Measurements from ENCODE around the gene DUS1L.

The DUS1L gene

DNA sequence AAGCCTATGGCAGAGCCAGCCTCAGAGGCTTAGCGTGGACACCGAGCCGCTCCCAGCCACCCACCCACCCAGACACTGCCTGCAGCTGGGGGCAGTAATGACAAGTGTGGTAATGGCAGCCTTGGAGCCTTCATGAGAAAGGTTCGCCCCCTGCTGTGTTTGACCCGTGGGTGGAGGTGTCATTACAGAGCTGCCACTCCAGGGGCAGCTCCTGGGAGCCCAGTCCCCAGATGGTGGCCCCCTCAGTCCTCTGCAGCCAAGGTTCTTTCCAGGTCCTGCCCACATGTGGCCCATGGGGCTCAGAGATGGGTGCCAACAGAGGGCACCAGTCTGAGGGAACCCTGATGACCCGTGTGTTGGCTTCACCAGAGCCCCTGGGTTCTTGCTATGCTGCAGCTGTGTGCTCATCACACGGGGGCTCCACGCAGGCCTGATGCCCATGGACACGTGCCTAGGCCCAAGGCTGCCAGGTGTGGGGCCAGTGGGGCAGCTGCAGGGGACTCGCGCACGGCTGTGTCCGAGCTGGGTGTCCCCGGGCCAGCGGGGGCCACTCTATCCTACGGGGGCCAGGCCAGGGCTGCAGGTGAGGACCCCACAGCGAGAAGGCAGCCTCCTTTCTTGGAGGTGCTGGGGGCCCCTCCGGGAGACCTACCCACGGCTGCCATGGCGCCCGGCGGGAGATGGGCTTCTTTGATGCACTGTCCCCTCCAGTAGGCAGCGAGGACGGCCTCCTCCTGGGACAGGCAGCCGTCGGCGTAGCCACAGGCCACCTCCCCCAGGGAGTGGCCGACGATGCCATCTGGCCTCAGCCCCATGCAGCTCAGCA is 24.3 kb upstream of the DUS1L start:
- DNase-seq (ENCODE audit: insufficient read length, low spot score), result no peak
- FAIRE-seq, result no peak
- TF ChIP-seq TAF1 (IDR thresholded peaks at IDR 0.05; ENCODE audit: low read depth, low read length) (no peak), PAX5 (IDR thresholded peaks at IDR 0.05; ENCODE audit: insufficient read depth, low read length, severe bottlenecking) (no peak), POU2F2 (IDR thresholded peaks at IDR 0.05; ENCODE audit: low read depth, low read length) (no peak), POLR2A (IDR thresholded peaks at IDR 0.05; ENCODE audit: low read depth, low read length) (no peak), SPI1 (IDR thresholded peaks at IDR 0.05; ENCODE audit: low read depth, low read length) (no peak), POLR2AphosphoS5 (IDR thresholded peaks at IDR 0.05; ENCODE audit: low read depth, low read length) (no peak)

GRCh38 chr17:82088838-82089722 is 23.5 kb upstream of the DUS1L start:
- FAIRE-seq (no peak), DNase-seq (ENCODE audit: insufficient read length, low spot score) (no peak)
- TF ChIP-seq POLR2A (IDR thresholded peaks at IDR 0.05; ENCODE audit: low read depth, low read length) (no peak), TAF1 (IDR thresholded peaks at IDR 0.05; ENCODE audit: low read depth, low read length) (no peak), PAX5 (IDR thresholded peaks at IDR 0.05; ENCODE audit: insufficient read depth, low read length, severe bottlenecking) (no peak)

GRCh38 chr17:82087961-82088837 is 22.6 kb upstream of the DUS1L start:
- DNase-seq (ENCODE audit: insufficient read length, low spot score) (no peak), FAIRE-seq (no peak)
- TF ChIP-seq POU2F2 (IDR thresholded peaks at IDR 0.05; ENCODE audit: low read depth, low read length) (no peak), PAX5 (IDR thresholded peaks at IDR 0.05; ENCODE audit: insufficient read depth, low read length, severe bottlenecking) (no peak), SPI1 (IDR thresholded peaks at IDR 0.05; ENCODE audit: low read depth, low read length) (no peak)

DNA sequence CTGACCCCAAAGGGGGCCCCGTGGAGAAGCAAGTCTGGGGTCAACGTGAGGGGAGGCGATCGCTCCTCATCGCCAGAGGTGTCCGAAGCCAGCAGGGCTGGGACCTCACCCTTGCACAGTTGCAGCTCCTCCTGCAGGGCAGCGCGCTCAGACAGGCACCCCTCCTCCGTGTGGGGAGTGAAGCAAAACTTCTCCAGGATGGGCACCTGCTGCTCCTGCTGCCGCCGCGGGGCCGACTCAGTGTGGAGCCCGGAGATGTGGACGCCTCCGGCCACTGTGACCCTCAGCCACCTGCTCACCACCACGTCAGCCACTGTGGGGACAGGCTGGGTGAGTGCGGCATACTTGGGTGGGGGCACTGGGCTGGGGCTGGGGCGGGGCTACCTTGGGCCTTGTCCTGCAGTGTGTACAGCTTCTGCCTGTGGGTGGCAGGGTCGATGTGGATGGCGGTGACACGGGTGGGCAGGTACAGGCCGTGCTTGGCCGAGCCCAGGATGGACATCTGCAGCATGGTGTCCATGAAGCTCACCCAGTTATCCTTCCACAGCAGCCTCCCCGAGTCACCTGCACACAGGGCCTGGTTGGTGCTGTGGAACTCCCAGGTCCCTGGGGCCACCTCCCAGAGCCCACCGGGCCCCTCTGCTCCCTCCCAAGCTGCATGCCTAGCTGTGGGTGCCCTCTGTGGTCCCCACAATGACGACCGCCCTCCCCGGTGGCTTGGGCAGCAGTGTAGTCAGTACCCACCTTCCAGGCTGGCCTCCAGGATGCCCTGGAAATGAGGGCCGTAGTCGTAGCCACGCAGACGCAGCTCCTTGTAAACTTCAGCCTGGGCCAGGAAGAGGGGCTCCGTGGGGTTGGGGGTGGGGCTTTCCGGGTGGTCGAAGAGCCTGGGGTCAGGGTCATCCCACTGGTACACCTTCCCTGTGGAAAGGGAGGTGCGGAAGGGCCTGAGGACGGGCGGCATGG is 21.6 kb upstream of the DUS1L start:
- no peak for DNase-seq (ENCODE audit: insufficient read length, low spot score)
- TF ChIP-seq TAF1 (IDR thresholded peaks at IDR 0.05; ENCODE audit: low read depth, low read length) (no peak), SPI1 (IDR thresholded peaks at IDR 0.05; ENCODE audit: low read depth, low read length) (no peak), POLR2A (IDR thresholded peaks at IDR 0.05; ENCODE audit: low read depth, low read length) (no peak), PAX5 (IDR thresholded peaks at IDR 0.05; ENCODE audit: insufficient read depth, low read length, severe bottlenecking) (no peak), POU2F2 (IDR thresholded peaks at IDR 0.05; ENCODE audit: low read depth, low read length) (no peak)
- no peak for FAIRE-seq

GRCh38 chr17:82085931-82086764 is 20.5 kb upstream of the DUS1L start:
- no peak for DNase-seq (ENCODE audit: insufficient read length, low spot score)
- TF ChIP-seq POLR2AphosphoS5 (IDR thresholded peaks at IDR 0.05; ENCODE audit: low read depth, low read length) (no peak), POU2F2 (IDR thresholded peaks at IDR 0.05; ENCODE audit: low read depth, low read length) (no peak), PAX5 (IDR thresholded peaks at IDR 0.05; ENCODE audit: insufficient read depth, low read length, severe bottlenecking) (no peak), TAF1 (IDR thresholded peaks at IDR 0.05; ENCODE audit: low read depth, low read length) (no peak), POLR2A (IDR thresholded peaks at IDR 0.05; ENCODE audit: low read depth, low read length) (no peak), SPI1 (IDR thresholded peaks at IDR 0.05; ENCODE audit: low read depth, low read length) (no peak)
- FAIRE-seq, result no peak

- DNase-seq (ENCODE audit: insufficient read length, low spot score) (no peak), FAIRE-seq (no peak)
- no peak for TF ChIP-seq POLR2A (IDR thresholded peaks at IDR 0.05; ENCODE audit: low read depth, low read length)
- TF ChIP-seq POLR2AphosphoS5 (IDR thresholded peaks at IDR 0.05; ENCODE audit: low read depth, low read length), result no peak
- TF ChIP-seq TAF1 (IDR thresholded peaks at IDR 0.05; ENCODE audit: low read depth, low read length), result no peak
- no peak for TF ChIP-seq PAX5 (IDR thresholded peaks at IDR 0.05; ENCODE audit: insufficient read depth, low read length, severe bottlenecking)
Measured at GRCh38 chr17:82085031-82085861, 19.6 kb upstream of the DUS1L start.

DNA sequence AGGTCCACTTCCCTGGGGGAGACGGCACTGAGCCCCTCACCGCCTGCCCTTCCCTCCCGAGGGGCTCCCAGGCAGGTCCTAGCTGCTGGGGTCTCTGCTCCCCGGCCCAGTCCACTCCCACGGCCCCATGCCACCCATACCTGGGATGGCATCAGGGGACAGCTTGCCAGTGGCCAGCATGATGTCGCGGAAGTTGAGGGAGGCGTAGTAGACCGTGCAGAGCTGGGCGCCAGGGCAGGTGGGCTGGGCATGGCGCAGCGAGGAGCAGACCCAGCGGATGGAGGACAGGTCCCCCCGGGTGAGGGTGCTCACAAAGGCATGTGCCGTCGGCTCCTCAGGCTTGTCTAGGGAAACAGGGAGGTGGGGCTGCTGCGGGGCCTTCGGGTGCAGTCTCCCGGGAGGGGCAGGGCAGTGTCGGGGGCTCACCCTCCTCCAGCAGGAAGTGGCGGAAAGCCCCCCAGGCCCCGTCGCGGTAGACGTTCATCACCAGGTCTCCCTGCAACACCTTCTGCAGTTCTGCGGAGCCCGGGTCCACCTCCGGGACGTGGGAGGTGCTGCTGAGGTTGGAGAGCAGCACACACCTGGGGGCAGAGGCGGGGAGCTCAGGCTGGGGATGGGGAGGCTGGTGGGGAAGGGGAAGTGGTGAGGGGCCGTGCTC is 18.9 kb upstream of the DUS1L start:
- TF ChIP-seq TAF1 (IDR thresholded peaks at IDR 0.05; ENCODE audit: low read depth, low read length) (no peak), POLR2A (IDR thresholded peaks at IDR 0.05; ENCODE audit: low read depth, low read length) (no peak), POLR2AphosphoS5 (IDR thresholded peaks at IDR 0.05; ENCODE audit: low read depth, low read length) (no peak), SPI1 (IDR thresholded peaks at IDR 0.05; ENCODE audit: low read depth, low read length) (no peak), POU2F2 (IDR thresholded peaks at IDR 0.05; ENCODE audit: low read depth, low read length) (no peak), PAX5 (IDR thresholded peaks at IDR 0.05; ENCODE audit: insufficient read depth, low read length, severe bottlenecking) (no peak)
- no peak for FAIRE-seq
- no peak for DNase-seq (ENCODE audit: insufficient read length, low spot score)

All from GM12891 (cell line).